Glutamatergic neuron (in vitro differentiated cells): Measurements from ENCODE around the gene KCNMA1. TPM values are rescaled to one million over a fixed set of nuclear protein-coding genes. Genes with fewer than 3 reads are reported as not detected.
A peak's percentile ranks its signal among the peaks of the same experiment; 100 is the strongest.

Source experiments
- DNase-seq: peaks from one replicate; pipeline ENCODE4 v3.0.0; 2022
- H3K27ac Mint-ChIP-seq: one replicate; pipeline ENCODE4 v1.8.0; 2020; ENCODE audit warnings: mild to moderate bottlenecking, mixed read lengths, inconsistent platforms; ENCODE audit not compliant: unreplicated experiment
- H3K27me3 Mint-ChIP-seq: one replicate; pipeline ENCODE4 v1.8.0; 2020; ENCODE audit warnings: mild to moderate bottlenecking, moderate library complexity, mixed read lengths, inconsistent platforms; ENCODE audit not compliant: unreplicated experiment
- H3K36me3 Mint-ChIP-seq: one replicate; pipeline ENCODE4 v1.8.0; 2020; ENCODE audit warnings: mild to moderate bottlenecking, mixed read lengths, inconsistent platforms; ENCODE audit not compliant: unreplicated experiment
- H3K4me1 Mint-ChIP-seq: one replicate; pipeline ENCODE4 v1.8.0; 2020; ENCODE audit warnings: mild to moderate bottlenecking, low read depth, mixed read lengths, inconsistent platforms; ENCODE audit not compliant: unreplicated experiment
- H3K4me3 Mint-ChIP-seq: one replicate; pipeline ENCODE4 v1.8.0; 2020; ENCODE audit warnings: mild to moderate bottlenecking, mixed read lengths, inconsistent platforms; ENCODE audit not compliant: unreplicated experiment
- H3K9me3 Mint-ChIP-seq: one replicate; pipeline ENCODE4 v1.8.0; 2020; ENCODE audit warnings: mild to moderate bottlenecking, moderate library complexity, mixed read lengths, inconsistent platforms; ENCODE audit not compliant: unreplicated experiment
- CTCF ChIP-seq: fragments of 200-600 bp; sonication (generic); IDR thresholded peaks from one replicate; pipeline ENCODE4 v1.5.0; 2021; ENCODE audit not compliant: partially characterized antibody, unreplicated experiment
- total RNA-seq: library from RNA; stranded (reverse); fragmentation: NEBNext Ultra II Directional; extraction: Animal tissue kit (Norgen Biotek cat#: 25700); gene quantifications from one replicate; pipeline ENCODE4 v1.2.1, GENCODE V29; 2021; ENCODE audit not compliant: unreplicated experiment

Gene KCNMA1
- total RNA-seq, 1 donor from 2014 or later = 3.2 TPM

GRCh38 chr10:77396290-77396689 lies 241.3 kb downstream of the KCNMA1 start:
- Mint-ChIP-seq H3K4me3 (no peak overlapping the region), H3K9me3 (peaks cover 10% of the 10 kb centered on the region), H3K27me3 (peaks cover 7% of the 10 kb centered on the region), H3K4me1 (peaks cover 31% of the 10 kb centered on the region), H3K36me3 (no peaks in the 10 kb centered on the region), H3K27ac (no peak overlapping the region)
- no peak for DNase-seq
- TF ChIP-seq CTCF = no peak

DNA sequence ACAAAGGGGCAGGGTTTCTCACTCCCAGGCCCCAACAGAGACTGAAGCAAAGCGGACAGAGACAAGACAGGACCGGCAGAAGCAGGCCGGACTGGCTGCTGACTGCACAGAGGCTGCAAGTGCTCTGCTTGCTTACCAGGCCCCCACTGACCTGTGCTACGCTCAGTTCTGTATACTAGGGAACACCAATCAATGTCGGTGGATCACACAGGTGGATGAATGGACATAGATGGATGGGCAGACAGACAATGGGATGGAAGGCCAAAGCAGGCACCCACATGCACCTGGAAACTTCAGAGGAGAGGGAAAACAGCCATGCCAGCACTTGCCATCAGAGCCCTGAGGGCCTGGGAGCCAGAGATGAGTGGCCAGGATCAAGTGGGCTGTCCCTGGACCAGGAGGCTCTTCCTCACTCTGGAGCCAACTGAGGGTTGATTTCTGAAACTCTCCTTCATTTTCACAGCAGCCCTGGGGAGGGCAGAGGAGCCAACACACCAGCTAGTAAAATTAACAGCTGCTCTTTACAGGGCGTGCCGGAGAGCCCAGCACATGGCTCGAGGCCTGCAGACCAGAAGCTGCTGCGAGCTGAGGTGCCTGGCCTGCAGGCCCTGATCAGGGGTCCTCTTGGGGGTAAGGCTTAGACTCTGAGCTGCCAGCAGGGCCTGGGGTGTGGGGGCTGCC lies 243.6 kb downstream of the KCNMA1 start:
- Mint-ChIP-seq H3K9me3 (peaks cover 10% of the 10 kb centered on the region), H3K27ac (peak overlapping the region; percentile 81), H3K27me3 (peaks cover 7% of the 10 kb centered on the region), H3K4me3 (peak overlapping the region; percentile 10), H3K4me1 (peaks cover 40% of the 10 kb centered on the region), H3K36me3 (no peaks in the 10 kb centered on the region)
- no peak for TF ChIP-seq CTCF
- peak; percentile 43 for DNase-seq

- no peak for DNase-seq
- Mint-ChIP-seq H3K27me3 (peaks cover 7% of the 10 kb centered on the region), H3K4me3 (no peak overlapping the region), H3K4me1 (peaks cover 43% of the 10 kb centered on the region), H3K9me3 (peaks cover 10% of the 10 kb centered on the region), H3K36me3 (no peaks in the 10 kb centered on the region), H3K27ac (peak overlapping the region; percentile 81)
- no peak for TF ChIP-seq CTCF
Observed at GRCh38 chr10:77393411-77393810, 244.2 kb downstream of the KCNMA1 start.

DNA sequence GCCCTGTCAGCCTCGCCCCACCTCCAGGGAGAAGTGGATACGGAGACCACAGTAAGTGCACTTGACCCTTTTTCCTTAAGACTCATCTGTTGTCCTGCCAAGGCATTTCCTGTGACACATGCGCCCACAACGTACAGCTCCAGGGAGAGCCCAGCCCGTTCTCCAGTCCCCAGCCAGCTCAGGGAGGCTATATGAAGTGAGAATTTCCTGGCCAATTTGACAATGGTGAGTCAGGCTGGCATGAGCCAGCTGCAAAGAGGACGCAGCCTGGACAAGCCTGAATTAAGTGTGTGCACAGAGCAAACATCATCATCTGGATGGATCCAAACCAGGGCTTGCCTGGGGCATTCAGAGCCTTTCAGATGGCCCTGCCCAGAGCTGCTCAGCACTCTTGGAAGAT lies 244.8 kb downstream of the KCNMA1 start:
- H3K4me1 Mint-ChIP-seq = peaks cover 43% of the 10 kb centered on the region
- DNase-seq = no peak
- peaks cover 10% of the 10 kb centered on the region for H3K9me3 Mint-ChIP-seq
- H3K4me3 Mint-ChIP-seq = no peak overlapping the region
- no peak overlapping the region for H3K27ac Mint-ChIP-seq
- peaks cover 8% of the 10 kb centered on the region for H3K27me3 Mint-ChIP-seq
- no peaks in the 10 kb centered on the region for H3K36me3 Mint-ChIP-seq
- TF ChIP-seq CTCF = no peak

- DNase-seq = no peak
- no peaks in the 10 kb centered on the region for H3K36me3 Mint-ChIP-seq
Observed at GRCh38 chr10:77392236-77392721, 245.3 kb downstream of the KCNMA1 start.

More at GRCh38 chr10:77392236-77392721, 245.3 kb downstream of the KCNMA1 start:
- Mint-ChIP-seq H3K27ac (no peak overlapping the region), H3K27me3 (peaks cover 8% of the 10 kb centered on the region), H3K9me3 (peaks cover 10% of the 10 kb centered on the region), H3K4me1 (peaks cover 43% of the 10 kb centered on the region), H3K4me3 (no peak overlapping the region)
- TF ChIP-seq CTCF = no peak
